ENCODE measurements around the gene DHX30. TPM values are rescaled to one million over a fixed set of nuclear protein-coding genes. Genes with fewer than 3 reads are reported as not detected.
"Not testable (repeated sequence)": the region's sequence is repeated elsewhere in the genome, so short reads cannot be mapped to it uniquely, and the experiment has no call there.

Gene DHX30
- total RNA-seq, 1 experiment from 2014 or later = 148 TPM

DNA sequence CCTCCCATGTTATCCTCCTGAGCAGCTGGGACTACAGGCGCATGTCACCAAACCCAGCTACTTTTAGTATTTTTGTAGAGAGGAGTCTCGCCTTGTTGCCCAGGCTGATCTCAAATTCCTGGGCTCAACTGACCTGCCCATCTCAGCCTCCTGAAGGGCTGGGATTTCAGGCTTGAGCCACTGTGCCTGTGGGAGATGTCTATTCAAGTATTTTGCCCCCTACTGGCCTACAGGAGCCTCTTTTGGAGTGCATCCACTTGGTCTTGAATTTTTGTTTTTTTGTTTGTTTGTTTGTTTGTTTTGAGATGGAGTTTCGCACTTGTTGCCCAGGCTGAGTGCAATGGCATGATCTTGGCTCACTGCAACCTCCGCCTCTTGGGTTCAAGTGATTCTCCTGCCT is 3.2 kb upstream of the DHX30 start:
- DNase-seq (ENCODE audit: low read depth) = no peak

DNA sequence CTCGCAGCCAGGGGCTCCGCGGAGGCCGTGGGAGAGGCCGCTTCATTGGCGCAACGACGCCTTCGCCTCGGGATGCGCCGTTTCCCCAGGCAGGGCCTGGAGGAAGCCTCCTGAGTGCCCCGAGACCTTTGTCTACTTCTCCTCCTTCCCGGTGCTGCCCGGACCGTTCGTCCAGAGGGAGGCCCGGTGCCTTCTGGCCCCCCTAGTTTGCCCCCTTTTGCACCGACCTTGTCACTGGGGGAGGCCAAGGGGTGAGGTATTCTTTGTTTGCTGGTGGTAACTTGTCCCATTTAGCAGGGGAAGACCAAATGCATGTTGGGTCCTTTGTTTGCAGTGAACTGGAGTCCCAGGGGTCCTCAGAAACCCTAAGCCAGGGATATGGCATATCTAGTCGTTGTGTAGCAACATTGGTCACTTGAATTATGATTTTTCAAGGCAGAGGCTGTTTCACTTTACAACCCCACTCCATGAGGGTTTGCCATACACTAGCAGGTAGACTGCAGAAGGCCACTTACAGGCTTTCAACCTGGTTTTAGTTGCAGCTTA is 615 bp downstream of the DHX30 start:
- no peak for DNase-seq (ENCODE audit: low read depth)

DNA sequence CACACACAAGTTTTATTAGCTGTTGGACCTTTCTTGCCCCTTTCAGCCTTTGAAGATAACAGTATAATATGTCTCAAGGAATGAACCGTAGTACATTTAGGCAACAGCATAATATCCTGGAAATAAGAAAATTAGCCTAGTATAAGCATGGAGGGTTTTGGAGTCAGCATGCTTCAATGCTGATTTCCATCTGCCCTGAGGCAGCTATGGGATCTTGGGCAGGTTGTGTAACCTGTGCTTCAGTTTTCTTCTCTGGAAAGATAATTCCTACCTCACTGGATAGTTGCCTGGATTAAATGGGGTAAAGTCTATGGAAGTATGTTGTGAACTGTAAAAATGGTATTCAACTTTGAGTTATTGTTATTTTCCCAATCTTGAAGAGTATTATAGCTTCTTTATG is 1.6 kb downstream of the DHX30 start:
- DNase-seq (ENCODE audit: low read depth) = no peak

DNA sequence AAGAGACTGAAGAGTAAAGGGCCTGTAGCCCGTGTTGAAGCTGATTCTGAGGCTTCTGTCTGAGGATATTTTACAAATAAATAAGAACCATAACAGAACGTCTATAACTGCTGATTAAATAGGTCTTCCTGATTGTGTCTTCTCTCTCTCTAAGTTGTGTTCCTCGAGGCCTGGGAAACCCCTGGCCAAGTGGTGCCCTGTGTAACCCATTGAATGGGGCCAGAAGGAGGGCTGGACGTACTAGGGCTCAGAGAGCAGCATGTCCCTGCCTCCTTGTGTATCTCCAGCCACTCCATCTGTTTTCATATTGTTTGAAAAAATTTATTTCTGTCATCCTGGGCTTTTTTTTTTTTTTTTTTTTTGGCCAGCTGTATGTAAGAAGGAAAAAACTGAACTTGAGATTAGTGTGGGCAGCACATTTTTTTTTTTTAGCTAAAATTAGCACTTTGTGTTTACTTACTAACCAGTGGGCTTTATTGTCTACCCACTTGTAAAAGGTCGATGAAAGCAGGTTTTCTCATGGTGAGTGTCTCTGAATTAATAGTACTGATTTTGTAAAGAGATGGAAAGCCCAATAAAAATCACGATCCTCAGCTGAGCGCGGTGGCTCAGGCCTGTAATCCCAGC is 10.7 kb downstream of the DHX30 start:
- no peak for DNase-seq (ENCODE audit: low read depth)

DNA sequence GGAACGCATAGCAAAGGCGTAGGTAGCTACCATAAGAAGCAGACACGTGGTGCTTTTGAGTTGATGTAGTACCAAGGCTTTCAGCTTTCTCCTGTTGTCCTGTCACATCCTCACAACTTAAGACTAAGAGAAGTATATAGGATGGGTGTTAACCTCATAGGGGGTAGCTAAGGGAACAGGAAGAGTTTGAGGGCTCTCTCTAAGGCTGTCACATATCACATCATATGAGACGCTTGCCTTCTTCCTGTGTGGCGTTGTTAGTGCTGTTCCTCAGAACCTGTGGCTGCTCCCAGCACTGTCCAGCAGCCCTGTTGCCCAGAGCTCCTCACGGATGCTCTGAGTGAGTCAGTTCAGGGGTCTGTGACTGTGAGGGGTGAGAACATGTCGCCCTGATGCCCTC is 14.7 kb downstream of the DHX30 start:
- no peak for DNase-seq (ENCODE audit: low read depth)

DNA sequence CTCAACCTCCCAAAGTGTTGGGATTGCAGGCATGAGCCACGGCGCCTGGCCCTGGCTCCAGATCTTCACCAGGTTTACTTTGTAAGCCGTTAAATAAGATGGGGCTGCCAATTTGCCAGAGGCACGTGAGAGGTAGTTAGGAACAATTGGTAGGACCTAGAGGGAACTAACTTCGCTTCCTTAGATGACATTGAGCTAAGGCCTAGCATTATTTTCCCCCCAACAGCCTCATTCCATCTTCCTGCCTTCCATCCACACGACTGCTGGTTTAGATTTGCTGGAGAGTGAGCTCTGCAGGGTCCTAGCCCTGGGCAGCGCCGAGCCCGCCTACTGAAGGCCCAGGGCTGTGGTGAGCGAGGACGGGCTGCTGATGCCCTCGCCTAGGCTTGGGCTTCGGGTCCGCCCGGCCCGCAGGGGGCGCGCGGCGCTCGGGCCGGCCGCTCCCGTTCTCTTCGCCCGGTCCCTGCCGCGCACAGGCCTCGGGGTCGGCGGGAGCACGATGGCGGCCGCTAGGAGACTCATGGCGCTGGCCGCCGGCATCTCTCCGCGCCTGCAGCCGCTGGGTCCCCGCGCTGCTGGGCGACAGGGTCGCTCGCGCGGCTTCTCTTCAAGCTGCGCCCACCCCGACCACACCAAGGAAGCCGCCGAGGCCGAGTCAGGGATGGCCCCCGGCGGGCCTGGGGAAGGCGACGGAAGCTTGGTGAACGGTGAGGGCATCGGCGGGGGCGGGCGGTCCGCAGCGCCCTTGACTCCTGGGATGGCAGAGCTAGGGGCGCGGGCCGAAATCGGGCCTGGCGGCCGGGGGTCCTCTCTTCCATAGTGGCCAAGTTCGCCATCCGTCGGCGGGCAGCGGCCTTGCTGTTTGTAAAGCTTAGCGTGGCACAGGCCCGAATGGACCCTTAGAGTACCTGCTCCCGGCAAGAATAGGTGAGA is 21.9 kb downstream of the DHX30 start:
- DNase-seq (ENCODE audit: low read depth) = peak; percentile 90

DNA sequence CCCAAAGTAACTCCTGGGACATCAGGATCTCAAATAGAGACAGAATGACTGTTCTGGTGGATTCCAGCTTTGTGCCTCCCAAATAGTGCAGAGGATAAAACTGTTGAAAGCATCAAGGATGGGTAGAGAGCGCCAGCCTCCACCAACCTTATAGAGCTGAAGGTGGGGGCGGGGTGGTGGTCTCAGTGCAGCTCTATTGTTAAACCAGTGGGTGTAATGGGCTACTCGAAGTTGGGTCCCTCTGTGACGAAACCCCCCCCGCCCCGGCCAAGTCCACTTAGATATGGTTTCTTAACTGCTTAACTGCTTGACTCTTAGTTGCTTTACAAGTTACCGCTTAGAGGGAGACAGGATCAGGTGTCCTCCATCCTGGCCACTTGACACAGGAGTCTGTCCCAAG is 22.7 kb downstream of the DHX30 start:
- no peak for DNase-seq (ENCODE audit: low read depth)

DNA sequence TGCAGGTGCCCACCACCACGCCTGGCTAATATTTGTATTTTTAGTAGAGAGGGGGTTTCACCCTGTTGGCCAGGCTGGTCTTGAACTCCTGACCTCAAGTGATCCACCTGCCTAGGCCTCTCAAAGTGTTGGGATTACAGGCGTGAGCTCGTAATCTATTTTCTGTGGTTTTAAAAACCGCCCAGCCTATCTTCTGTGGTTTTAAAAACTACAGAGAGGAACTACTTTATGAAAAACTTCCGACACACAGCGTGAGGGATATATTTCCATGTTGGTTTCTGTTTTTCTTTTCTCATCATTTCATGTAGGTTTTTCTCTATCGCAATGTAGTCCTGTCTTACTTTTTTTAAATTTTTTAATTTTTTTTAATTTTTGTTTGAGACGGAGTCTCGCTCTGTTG is 26.5 kb downstream of the DHX30 start:
- not testable (repeated sequence) for DNase-seq (ENCODE audit: low read depth)

DNA sequence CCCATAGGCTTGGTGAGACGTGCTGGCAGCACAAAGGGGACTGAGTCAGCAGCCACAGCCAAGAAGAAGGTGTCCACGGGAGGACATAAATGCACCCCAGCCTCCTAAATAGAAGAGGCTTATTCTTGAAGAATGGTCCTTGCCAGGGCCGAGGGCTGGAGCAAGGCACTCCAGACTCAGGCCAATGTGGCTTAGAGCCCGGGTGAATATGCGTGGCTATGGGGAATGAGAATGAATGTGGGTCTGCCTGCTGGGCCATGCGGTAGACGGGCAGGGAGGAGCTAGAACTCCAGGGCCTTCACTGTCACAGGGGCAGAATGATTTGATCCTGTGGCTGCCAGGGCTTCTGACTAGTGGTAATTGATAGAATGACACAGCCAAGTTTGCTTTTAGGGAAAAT is 34.0 kb downstream of the DHX30 start:
- DNase-seq (ENCODE audit: low read depth) = no peak

DNA sequence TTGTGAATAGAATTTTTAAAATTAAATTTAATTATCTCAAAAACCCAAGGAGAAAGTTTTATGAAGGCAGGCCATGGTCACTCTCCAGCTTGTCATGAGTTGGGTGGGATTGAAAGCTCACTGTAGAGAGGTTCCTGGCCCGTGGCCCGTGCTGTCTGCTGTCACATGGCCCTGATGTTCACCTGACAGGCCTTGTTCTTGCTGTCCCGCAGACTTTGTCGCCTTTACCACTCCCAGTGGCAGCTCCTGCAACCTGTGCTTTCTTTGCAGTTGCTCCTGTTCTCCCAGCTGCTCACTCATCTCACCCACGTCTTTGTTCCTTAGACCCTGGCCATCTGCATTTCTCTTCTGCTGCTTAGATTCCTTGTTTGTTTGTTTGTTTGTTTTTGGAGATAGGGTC is 35.6 kb downstream of the DHX30 start:
- no peak for DNase-seq (ENCODE audit: low read depth)

DNA sequence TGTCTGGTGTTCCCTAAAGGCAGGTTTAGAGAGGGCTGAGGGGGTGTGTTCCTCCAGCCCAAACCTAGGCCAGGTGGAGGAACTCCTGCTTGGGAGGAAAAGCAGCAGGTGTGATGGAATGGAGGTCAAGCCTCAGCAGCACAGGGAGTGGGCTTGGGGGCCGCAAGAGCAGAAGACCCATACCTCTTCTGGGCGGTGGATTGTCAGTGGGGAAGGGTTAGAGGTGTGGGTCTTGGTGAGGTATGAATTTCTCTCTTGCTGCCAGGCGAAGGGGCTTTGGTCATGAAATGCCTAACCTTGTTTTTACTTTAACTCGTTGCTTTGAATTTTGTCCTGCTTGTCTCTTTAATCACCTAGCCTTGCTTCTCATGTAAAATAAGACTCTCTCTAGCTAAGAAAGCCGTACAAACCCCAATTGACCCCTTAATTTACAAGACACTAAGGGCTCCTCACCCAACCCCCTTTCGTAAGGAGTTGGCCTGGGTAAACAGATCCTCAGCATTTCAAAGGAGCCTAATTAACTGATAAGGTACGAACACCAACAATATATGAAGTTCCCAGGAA is 38.9 kb downstream of the DHX30 start:
- DNase-seq (ENCODE audit: low read depth) = no peak

DNA sequence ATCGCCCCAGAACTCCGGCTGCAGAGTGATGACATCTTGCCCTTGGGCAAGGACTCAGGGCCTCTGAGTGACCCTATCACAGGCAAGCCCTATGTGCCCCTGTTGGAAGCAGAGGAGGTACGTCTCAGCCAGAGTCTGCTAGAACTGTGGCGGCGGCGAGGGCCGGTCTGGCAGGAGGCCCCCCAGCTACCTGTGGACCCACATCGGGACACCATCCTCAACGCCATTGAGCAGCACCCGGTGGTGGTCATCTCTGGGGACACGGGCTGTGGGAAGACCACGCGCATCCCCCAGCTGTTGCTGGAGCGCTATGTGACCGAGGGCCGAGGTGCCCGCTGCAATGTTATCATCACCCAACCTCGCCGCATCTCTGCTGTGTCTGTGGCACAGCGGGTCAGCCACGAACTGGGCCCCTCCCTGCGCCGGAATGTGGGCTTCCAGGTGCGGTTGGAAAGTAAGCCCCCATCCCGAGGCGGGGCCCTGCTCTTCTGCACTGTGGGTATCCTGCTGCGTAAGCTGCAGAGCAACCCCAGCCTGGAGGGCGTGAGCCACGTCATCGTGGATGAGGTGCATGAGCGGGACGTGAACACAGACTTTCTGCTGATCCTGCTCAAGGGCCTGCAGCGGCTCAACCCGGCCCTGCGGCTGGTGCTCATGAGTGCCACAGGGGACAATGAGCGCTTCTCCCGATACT is 43.4 kb downstream of the DHX30 start:
- no peak for DNase-seq (ENCODE audit: low read depth)

DNA sequence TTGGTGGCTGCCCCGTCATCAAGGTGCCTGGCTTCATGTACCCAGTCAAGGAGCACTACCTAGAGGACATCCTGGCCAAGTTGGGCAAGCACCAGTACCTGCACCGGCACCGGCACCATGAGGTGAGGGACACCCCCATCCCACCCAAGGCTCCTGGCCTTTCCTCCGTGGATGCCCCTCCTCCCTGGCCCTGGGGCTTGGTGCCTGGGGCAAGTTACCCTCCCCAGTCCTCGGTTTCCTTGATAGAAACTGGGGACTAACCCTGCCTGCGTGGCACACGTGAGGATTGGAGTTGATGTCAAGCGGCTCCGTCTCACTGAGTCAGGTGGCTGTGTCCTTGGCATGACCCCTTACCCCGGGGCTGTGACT is 43.9 kb downstream of the DHX30 start:
- no peak for DNase-seq (ENCODE audit: low read depth)

DNA sequence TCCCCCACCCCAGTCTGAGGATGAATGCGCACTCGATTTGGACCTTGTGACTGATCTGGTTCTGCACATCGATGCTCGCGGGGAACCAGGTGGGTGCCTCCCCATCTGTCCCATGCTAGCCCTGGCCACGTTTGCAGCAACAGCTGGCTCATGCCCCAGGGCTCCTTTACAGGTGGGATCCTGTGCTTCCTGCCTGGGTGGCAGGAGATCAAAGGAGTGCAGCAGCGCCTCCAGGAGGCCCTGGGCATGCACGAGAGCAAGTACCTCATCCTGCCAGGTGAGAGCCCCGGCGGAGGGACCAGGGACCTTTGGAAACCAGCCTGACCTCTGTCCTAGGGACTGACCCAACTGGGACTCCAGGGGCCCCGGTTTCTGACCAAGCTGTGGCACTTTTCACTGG is 44.3 kb downstream of the DHX30 start:
- no peak for DNase-seq (ENCODE audit: low read depth)

DNA sequence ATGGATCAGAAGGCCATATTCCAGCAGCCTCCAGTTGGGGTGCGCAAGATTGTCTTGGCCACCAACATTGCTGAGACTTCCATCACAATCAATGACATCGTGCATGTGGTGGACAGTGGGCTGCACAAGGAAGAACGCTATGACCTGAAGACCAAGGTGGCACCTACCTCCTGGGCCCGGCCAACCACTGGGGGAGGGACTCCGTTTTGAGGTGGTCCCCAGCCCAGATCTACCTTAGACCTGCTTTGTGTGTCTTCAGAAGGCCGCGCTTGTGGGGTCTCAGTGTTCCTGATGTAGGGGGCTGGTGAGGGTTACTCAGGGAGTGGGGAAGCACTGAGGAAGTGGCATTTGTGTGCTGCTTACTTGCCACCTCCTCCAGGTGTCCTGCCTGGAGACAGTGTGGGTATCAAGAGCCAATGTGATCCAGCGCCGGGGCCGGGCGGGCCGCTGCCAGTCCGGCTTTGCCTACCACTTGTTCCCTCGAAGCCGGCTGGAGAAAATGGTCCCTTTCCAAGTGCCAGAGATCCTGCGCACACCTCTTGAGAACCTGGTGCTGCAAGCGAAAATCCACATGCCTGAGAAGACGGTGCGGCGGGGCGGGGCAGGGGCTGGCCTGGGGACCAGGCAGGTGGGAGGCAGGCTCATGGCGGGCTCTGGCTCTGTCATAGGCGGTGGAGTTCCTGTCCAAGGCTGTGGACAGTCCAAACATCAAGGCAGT is 45.0 kb downstream of the DHX30 start:
- DNase-seq (ENCODE audit: low read depth) = no peak

DNA sequence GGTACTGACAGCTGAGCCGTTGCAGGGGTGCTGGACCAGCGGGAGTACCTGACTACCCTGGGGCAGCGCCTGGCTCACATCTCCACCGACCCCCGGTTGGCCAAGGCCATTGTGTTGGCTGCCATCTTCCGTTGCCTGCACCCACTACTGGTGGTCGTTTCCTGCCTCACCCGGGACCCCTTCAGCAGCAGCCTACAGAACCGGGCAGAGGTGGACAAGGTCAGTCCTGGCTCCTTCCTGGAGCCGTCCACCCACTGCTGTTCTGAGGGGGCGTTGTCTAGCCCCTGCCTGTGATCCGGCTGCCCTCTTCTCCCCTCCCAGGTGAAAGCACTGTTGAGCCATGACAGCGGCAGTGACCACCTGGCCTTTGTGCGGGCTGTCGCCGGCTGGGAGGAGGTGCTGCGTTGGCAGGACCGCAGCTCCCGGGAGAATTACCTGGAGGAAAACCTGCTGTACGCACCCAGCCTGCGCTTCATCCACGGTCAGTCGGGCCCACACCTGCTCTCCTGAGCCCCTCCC is 45.7 kb downstream of the DHX30 start:
- DNase-seq (ENCODE audit: low read depth) = no peak

DNA sequence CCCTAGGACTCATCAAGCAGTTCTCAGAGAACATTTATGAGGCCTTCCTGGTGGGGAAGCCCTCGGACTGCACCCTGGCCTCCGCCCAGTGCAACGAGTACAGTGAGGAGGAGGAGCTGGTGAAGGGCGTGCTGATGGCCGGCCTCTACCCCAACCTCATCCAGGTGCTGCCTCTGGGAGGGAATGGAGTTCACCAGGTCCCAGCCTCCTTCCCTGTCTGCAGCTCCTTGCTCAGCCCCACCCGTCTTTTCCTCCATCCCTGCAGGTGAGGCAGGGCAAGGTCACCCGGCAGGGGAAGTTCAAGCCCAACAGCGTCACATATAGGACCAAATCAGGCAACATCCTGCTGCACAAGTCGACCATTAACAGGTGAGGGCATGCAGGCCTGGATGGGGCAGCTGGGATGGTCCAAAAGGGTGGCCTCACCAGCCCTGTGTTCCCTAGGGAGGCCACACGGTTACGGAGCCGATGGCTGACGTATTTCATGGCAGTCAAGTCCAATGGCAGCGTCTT is 46.3 kb downstream of the DHX30 start:
- DNase-seq (ENCODE audit: low read depth) = no peak

DNA sequence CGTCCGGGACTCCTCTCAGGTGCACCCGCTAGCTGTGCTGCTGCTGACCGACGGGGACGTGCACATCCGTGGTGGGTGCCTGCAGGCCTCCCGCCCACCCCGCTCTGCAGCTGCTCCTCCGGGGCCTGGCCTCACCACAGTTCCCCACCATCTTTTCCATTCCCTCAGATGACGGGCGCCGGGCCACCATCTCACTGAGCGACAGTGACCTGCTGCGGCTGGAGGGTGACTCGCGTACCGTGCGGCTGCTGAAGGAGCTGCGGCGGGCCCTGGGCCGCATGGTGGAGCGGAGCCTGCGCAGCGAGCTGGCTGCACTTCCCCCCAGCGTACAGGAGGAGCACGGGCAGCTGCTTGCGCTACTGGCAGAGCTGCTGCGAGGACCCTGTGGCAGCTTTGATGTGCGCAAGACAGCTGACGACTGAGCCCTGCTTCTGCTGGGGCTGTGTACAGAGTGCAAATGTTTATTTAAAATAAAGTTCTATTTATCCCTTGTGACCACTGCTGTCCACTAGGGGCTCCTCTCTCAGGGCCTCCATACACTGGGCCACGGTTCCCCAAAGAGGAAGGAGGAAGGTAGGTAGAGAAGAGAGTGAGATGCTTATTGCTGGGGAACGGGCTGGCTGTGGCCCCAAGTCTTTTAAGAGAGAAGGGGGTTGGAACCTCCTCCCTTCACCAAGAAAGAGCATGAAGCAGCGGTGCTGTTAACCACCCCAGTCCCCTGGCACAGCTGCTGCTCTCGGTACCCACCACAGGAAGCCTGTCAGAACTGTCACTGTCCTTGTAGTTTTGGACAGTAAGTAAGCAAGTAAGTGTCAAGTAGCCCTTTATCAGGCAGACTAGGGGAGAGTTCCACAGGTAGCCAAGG is 47.0 kb downstream of the DHX30 start:
- peak; percentile 32 for DNase-seq (ENCODE audit: low read depth)

DNA sequence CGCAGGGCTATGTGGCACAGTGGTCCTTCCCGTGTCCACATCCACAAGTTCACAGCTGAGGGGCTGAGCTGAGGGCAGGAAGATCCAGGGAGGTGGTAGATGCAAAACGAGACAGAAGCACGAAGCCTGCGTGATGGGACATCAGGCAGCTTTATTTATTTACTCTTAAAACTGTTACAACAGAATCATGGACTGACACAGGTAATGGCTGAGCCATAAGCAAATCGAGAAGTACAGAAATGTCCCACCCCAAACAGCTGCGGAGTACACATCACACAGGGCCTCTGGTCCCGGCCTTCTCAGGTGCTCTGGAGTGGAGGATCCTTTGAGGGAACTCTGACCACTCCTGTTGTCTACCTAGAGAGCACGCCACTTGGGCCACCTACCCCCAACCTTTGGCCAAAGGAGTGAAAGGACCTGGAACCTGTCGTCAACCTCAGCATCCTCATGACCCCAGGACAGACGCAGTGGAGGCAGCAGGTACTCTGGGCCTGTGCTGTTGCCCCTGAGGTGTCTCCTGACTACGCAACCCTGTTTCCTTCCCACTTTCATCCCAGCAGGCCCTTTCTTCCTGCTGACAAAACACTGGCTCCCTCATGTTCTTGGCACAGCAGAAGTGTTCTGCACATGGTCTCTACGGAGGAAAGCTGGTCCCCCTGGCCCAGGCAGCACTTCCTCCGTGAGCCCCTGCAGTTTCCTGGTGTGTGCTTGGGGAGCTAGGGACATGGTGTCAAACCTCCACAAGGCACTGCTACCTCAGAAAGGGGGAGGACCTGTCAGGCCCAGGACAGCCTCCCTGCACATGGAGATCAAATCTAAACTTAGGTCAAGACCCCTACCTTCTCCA is 47.8 kb downstream of the DHX30 start:
- DNase-seq (ENCODE audit: low read depth) = no peak

Measured in HT1080 (cell line).